Liver (tissue), 9 donors: Measurements from ENCODE around the gene RFT1. TPM values are rescaled to one million over a fixed set of nuclear protein-coding genes. Genes with fewer than 3 reads are reported as not detected.

Source experiments
- DNase-seq: peaks from one replicate; pipeline ENCODE4 v3.0.0-alpha.2; 2017; ENCODE audit warnings: low spot score
- H3K27ac ChIP-seq, 2 donors: one replicate each; pipeline ENCODE4 v1.7.0; 2013; ENCODE audit warnings: inconsistent platforms in 2 of 2, low read length in 2 of 2, control low read depth in 1 of 2, low read depth in 1 of 2, mild to moderate bottlenecking in 1 of 2
- H3K27me3 ChIP-seq, 4 donors: one replicate each; pipeline versions ENCODE4 v1.6.1 to v1.7.0; 2013; ENCODE audit warnings: low read length in 3 of 4, inconsistent platforms in 1 of 4, mild to moderate bottlenecking in 1 of 4, moderate library complexity in 1 of 4; ENCODE audit not compliant: control insufficient read depth in 4 of 4, insufficient read depth in 4 of 4
- H3K36me3 ChIP-seq, 4 donors: one replicate each; pipeline versions ENCODE4 v1.6.1 to v1.7.0; 2013; ENCODE audit warnings: low read length in 3 of 4, mild to moderate bottlenecking in 3 of 4, low read depth in 1 of 4, moderate library complexity in 1 of 4; ENCODE audit not compliant: control insufficient read depth in 4 of 4, insufficient read depth in 3 of 4
- H3K4me1 ChIP-seq, 4 donors: one replicate each; pipeline versions ENCODE4 v1.6.1 to v1.7.0; 2013; ENCODE audit warnings: low read length in 3 of 4, mild to moderate bottlenecking in 3 of 4, moderate library complexity in 1 of 4; ENCODE audit not compliant: control insufficient read depth in 4 of 4, insufficient read depth in 4 of 4
- H3K4me3 ChIP-seq, 3 donors: one replicate each; pipeline versions ENCODE4 v1.6.1 to v1.7.0; 2013; ENCODE audit warnings: low read length in 3 of 3, control low read depth in 1 of 3, low read depth in 1 of 3, mild to moderate bottlenecking in 1 of 3
- H3K9ac ChIP-seq, 2 donors: one replicate each; pipeline ENCODE4 v1.7.0; 2013; ENCODE audit warnings: low read length in 2 of 2, mild to moderate bottlenecking in 2 of 2, moderate library complexity in 2 of 2, control low read depth in 1 of 2, low read depth in 1 of 2
- H3K9me3 ChIP-seq, 4 donors: one replicate each; pipeline versions ENCODE4 v1.6.1 to v1.7.0; 2013; ENCODE audit warnings: low read length in 3 of 4; ENCODE audit not compliant: control insufficient read depth in 4 of 4
- ATF3 ChIP-seq: IDR thresholded peaks from 2 replicates; pipeline ENCODE4 v1.6.1; 2016; ENCODE audit warnings: antibody characterized with exemption
- CTCF ChIP-seq: fragments of 150-350 bp; IDR thresholded peaks from 2 replicates; pipeline ENCODE4 v1.5.1; 2017; ENCODE audit warnings: improper control_type of control experiment, low read depth, low read length; ENCODE audit not compliant: missing input control
- EGR1 ChIP-seq, 2 donors: IDR thresholded peaks; 2 replicates each; pipeline ENCODE4 v1.6.1; 2016 to 2018; ENCODE audit warnings: antibody characterized with exemption in 2 of 2, low read depth in 2 of 2
- FOXA1 ChIP-seq: IDR thresholded peaks from 2 replicates; pipeline ENCODE4 v1.6.1; 2016; ENCODE audit warnings: antibody characterized with exemption
- FOXA2 ChIP-seq: IDR thresholded peaks from 2 replicates; pipeline ENCODE4 v1.6.1; 2016; ENCODE audit warnings: antibody characterized with exemption
- GABPA ChIP-seq, 2 donors: IDR thresholded peaks in 1 of 2; conservative IDR thresholded peaks in 1 of 2; 2 replicates each; pipeline ENCODE4 v1.6.1; 2016; ENCODE audit warnings: antibody characterized with exemption in 2 of 2, mild to moderate bottlenecking in 1 of 2, moderate library complexity in 1 of 2
- HNF4A ChIP-seq, 2 donors: conservative IDR thresholded peaks; 2 replicates each; pipeline ENCODE4 v1.6.1; 2016; ENCODE audit warnings: antibody characterized with exemption in 2 of 2, mild to moderate bottlenecking in 2 of 2
- HNF4G ChIP-seq: IDR thresholded peaks from 2 replicates; pipeline ENCODE4 v1.6.1; 2016; ENCODE audit warnings: antibody characterized with exemption
- JUND ChIP-seq, 2 donors: IDR thresholded peaks; 2 replicates each; pipeline ENCODE4 v1.6.1; 2016; ENCODE audit warnings: antibody characterized with exemption in 2 of 2
- MAX ChIP-seq: IDR thresholded peaks from 2 replicates; pipeline ENCODE4 v1.6.1; 2016; ENCODE audit warnings: antibody characterized with exemption
- NR2F2 ChIP-seq: IDR thresholded peaks from 2 replicates; pipeline ENCODE4 v1.6.1; 2016; ENCODE audit warnings: antibody characterized with exemption
- RAD21 ChIP-seq, 2 donors: IDR thresholded peaks; 2 replicates each; pipeline ENCODE4 v1.6.1; 2016; ENCODE audit warnings: antibody characterized with exemption in 2 of 2, mild to moderate bottlenecking in 2 of 2
- RXRA ChIP-seq, 2 donors: IDR thresholded peaks; 2 replicates each; pipeline ENCODE4 v1.6.1; 2017 to 2018; ENCODE audit warnings: antibody characterized with exemption in 2 of 2, mild to moderate bottlenecking in 1 of 2
- SP1 ChIP-seq: IDR thresholded peaks from 2 replicates; pipeline ENCODE4 v1.6.1; 2018; ENCODE audit warnings: antibody characterized with exemption, mild to moderate bottlenecking
- TAF1 ChIP-seq: conservative IDR thresholded peaks from 2 replicates; pipeline ENCODE4 v1.6.1; 2016; ENCODE audit warnings: antibody characterized with exemption, mild to moderate bottlenecking
- YY1 ChIP-seq: IDR thresholded peaks from 2 replicates; pipeline ENCODE4 v1.6.1; 2016; ENCODE audit warnings: antibody characterized with exemption, mild to moderate bottlenecking
- ZBTB33 ChIP-seq: IDR thresholded peaks from 2 replicates; pipeline ENCODE4 v1.6.1; 2016; ENCODE audit warnings: antibody characterized with exemption
- WGBS: extraction: QIAGEN DNeasy Blood & Tissue Kit; methylation state at CpG from one replicate; pipeline ENCODE4 v1.1.7; 2013; 5-methylcytosine and 5-hydroxymethylcytosine counted together
- polyA plus RNA-seq, 2 donors: library from polyadenylated mRNA; stranded (reverse) in 1 of 2; unstranded in 1 of 2; fragments of 200-250 nt in 1 of 2; fragments of >200 nt in 1 of 2; fragmentation: Nextera tagmentation in 1 of 2; extraction: Ambion mirVana in 1 of 2; gene quantifications; one replicate each; pipeline versions ENCODE4 v1.2.1 to v1.2.3, GENCODE V29; 2013 to 2015
- total RNA-seq, 2 donors: library from RNA; depleted of rRNA; stranded (reverse); fragments of >200 nt; gene quantifications; one replicate each; pipeline ENCODE4 v1.2.3, GENCODE V29; 2014
- donor health status: healthy.
- donor health status: healthy.
- donor health status: healthy.
- donor health status: healthy.
- donor health status: healthy.

Gene RFT1
- total and polyA plus RNA-seq, 4 donors: 8.0 to 12.6 (median 11.8) TPM

GRCh38 chr3:53104762-53105161 is 25.5 kb downstream of the RFT1 start:
- Histone ChIP-seq H3K4me1 (no peaks in the 10 kb centered on the region), H3K36me3 (peaks cover 3 to 47% (median 19%) of the 10 kb centered on the region in 4 donors), H3K27me3 (no peaks in the 10 kb centered on the region), H3K4me3 (no peak overlapping the region), H3K9me3 (no peaks in the 10 kb centered on the region), H3K9ac (no peak overlapping the region), H3K27ac (no peak overlapping the region)
- DNase-seq: no peak
- WGBS: 58% methylated on average over 3 of the region's 3 CpGs
- TF ChIP-seq RXRA (IDR thresholded peaks at IDR 0.05): no peak
- TF ChIP-seq HNF4A (conservative IDR thresholded peaks at IDR 0.05): no peak
- no peak for TF ChIP-seq TAF1

GRCh38 chr3:53103397-53104296 is 26.6 kb downstream of the RFT1 start:
- no peaks in the 10 kb centered on the region for H3K9me3 ChIP-seq
- H3K36me3 ChIP-seq: peaks cover 3 to 45% (median 19%) of the 10 kb centered on the region in 4 donors
- H3K4me3 ChIP-seq: no peak overlapping the region
- H3K4me1 ChIP-seq: no peaks in the 10 kb centered on the region
- DNase-seq: no peak
- WGBS: 88% methylated on average over 16 of the region's 16 CpGs
- TF ChIP-seq EGR1 (IDR thresholded peaks at IDR 0.05; ENCODE audit: low read depth in 2 of 2) (no peak), SP1 (no peak), NR2F2 (no peak), MAX (no peak), YY1 (no peak), GABPA (IDR thresholded peaks at IDR 0.05 in 1 of 2, conservative IDR thresholded peaks at IDR 0.05 in 1 of 2) (no peak), RAD21 (IDR thresholded peaks at IDR 0.05) (no peak)
- no peak overlapping the region for H3K27ac ChIP-seq
- no peak overlapping the region for H3K9ac ChIP-seq
- no peaks in the 10 kb centered on the region for H3K27me3 ChIP-seq

- Histone ChIP-seq H3K4me1 (no peaks in the 10 kb centered on the region), H3K36me3 (peaks cover 3 to 51% (median 19%) of the 10 kb centered on the region in 4 donors), H3K4me3 (no peak overlapping the region), H3K9me3 (no peaks in the 10 kb centered on the region), H3K9ac (no peak overlapping the region), H3K27ac (no peak overlapping the region), H3K27me3 (no peaks in the 10 kb centered on the region)
- TF ChIP-seq SP1 (no peak), CTCF (no peak), EGR1 (IDR thresholded peaks at IDR 0.05; ENCODE audit: low read depth in 2 of 2) (no peak), TAF1 (no peak), ATF3 (no peak), RAD21 (IDR thresholded peaks at IDR 0.05) (no peak), ZBTB33 (no peak), JUND (IDR thresholded peaks at IDR 0.05) (no peak), GABPA (IDR thresholded peaks at IDR 0.05 in 1 of 2, conservative IDR thresholded peaks at IDR 0.05 in 1 of 2) (no peak), HNF4G (no peak), RXRA (IDR thresholded peaks at IDR 0.05) (no peak), FOXA1 (no peak), FOXA2 (no peak), MAX (no peak)
- DNase-seq: no peak
- WGBS: 74% methylated on average over 6 of the region's 6 CpGs
These were observed 27.6 kb downstream of the RFT1 start for GRCh38 chr3:53102601-53103147.
